D721Med (cell line): Measurements from ENCODE around the gene BIN1.

Source experiments
- DNase-seq: peaks from one replicate; pipeline ENCODE4 v3.0.0; 2011; ENCODE audit warnings: low spot score; ENCODE audit not compliant: insufficient read length
- FAIRE-seq: peaks from 2 replicates; lab custom pipeline; 2011; peaks lifted over from hg19 to GRCh38; lab: Jason Lieb, UNC
- TF ChIP-seq, protein P1 (sequence below): IDR thresholded peaks from 2 replicates; pipeline ENCODE4 v1.5.1; 2012; ENCODE audit warnings: mild to moderate bottlenecking, control low read depth; ENCODE audit not compliant: insufficient read depth; ENCODE audit errors: missing control alignments

BIN1 gene

DNA sequence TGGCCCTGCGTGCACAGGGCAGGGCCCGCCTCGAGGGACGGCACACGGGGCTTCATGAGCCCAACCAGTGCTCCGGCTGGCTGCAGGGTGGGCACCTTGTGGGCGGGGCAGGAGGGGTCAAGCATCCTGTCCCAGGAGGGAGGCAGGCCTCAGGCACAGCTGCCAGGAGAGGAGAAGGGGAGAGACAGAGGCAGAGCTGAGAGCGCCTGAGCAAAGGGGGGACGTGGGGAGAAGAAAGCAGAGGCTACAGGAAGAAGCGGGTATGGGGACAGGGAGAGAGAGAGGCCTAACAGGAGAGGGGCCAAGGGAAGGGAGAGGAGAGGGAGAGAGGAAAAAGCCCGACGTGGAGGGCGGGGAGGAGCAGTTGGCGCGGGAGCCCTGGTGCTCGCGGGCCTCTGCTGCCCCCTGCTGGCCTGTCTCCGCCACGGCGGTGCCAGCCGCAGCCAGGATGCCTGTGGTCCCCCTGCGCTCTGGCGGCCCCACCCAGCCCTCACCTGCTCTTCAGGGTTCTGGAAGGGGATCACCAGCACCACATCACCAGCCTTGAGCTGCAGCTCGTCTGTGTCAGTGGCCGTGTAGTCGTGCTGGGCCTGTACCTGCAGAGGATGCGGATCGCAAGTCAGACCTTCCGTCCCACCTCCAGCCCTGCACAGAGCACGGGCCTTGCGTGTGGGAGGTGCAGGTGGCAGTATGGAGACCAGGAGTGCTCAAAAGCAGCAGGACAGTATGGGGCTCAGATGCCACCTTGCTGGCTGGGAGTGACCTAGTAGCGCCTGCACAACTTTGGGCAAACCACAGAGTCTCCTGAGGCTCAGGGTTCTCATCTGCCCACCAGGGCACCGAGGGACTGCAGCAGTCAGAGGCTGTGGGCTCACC, 56.8 kb downstream of the BIN1 start:
- TF ChIP-seq, protein P1, sequence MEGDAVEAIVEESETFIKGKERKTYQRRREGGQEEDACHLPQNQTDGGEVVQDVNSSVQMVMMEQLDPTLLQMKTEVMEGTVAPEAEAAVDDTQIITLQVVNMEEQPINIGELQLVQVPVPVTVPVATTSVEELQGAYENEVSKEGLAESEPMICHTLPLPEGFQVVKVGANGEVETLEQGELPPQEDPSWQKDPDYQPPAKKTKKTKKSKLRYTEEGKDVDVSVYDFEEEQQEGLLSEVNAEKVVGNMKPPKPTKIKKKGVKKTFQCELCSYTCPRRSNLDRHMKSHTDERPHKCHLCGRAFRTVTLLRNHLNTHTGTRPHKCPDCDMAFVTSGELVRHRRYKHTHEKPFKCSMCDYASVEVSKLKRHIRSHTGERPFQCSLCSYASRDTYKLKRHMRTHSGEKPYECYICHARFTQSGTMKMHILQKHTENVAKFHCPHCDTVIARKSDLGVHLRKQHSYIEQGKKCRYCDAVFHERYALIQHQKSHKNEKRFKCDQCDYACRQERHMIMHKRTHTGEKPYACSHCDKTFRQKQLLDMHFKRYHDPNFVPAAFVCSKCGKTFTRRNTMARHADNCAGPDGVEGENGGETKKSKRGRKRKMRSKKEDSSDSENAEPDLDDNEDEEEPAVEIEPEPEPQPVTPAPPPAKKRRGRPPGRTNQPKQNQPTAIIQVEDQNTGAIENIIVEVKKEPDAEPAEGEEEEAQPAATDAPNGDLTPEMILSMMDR, result peak; percentile 76
- FAIRE-seq (no peak), DNase-seq (peak; percentile 88)

DNA sequence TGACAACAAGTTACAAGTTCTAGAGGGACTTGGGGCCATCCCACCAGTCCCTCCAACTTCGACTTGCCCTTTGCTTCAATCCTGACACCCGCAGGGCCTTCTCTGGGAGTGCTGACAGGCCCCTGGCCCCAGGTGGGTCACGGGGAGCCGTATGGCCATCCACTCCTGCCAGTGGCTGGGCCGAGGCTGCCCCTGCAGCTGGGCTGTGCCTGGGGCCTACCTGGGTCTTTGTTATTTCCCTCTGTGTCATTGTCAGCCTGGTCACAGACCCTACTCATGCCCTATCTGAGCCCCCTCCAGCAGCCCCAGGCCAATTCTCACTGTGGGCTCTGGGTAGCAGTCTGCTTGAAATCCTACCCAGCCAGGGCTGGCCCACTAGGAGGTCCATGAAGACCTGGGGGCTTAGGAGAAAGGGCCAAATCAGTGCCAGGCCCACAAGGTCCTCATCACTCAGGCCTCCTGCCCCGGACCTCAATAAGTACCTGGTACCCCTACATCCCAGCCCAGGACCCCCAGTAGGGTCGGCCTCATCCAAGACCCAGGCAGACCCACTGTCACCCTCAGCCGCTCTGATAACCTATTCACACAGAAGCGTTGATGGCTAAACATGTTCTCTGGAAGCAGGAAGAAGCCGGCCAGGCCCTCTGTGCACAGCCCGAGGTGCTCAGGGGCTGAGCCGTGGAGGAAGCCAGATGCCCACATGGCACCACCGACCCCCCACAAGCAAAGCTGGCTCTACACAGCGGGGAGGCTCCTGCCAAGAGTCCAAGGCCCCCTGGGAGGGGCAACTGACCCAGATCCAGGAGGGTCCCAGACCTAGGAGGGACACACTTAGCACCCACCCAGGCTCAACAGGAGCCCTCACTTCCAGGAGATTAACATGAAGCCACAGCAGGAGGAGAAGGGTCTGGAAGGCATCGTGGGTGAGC, 57.7 kb downstream of the BIN1 start:
- TF ChIP-seq, protein P1, result no peak
- FAIRE-seq, result no peak
- DNase-seq, result no peak

DNA sequence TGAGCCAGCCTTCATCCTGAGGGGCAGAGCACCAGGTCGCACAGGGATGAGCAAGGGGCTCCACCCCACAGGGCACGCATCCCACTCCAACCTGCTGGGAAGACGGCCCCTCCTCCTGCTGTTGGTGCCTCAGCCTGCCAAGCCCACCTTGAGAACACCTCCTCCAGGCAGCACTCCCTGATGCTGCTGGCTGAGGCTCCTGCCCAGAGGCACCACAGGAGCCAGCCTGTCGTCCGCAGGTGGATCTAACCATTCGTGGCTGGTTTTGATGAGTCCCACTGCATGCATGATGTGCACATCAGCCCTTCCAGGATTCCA, 58.4 kb downstream of the BIN1 start:
- TF ChIP-seq, protein P1, result no peak
- DNase-seq, result no peak
- no peak for FAIRE-seq

GRCh38 chr2:127047716-127048617, 59.0 kb downstream of the BIN1 start:
- DNase-seq (no peak), FAIRE-seq (no peak)
- TF ChIP-seq, protein P1, result no peak

GRCh38 chr2:127047054-127047453, 59.9 kb downstream of the BIN1 start:
- FAIRE-seq, result no peak
- TF ChIP-seq, protein P1, result no peak
- no peak for DNase-seq

DNA sequence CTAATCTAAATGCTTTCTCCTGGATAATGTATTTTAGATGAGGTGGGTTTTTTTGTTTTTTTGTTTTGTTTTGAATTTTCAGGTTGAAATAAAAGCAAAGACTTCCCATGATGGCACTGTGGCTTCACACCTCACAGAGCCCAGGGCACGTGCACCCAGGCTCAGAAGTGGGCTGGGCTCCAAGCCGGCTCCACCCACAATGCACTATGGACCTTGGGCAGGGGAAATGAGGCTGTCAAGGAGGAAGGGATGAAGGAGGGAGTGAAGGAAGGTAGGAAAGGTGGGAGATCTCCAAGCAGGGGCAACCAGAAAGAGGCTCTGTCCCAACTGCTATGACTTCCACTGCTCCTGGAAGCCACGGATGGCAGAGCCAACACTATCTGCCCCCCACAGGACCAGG, 60.4 kb downstream of the BIN1 start:
- DNase-seq (no peak), FAIRE-seq (no peak)
- TF ChIP-seq, protein P1, result no peak
